ENCODE measurements around the gene MYL7.

DNA sequence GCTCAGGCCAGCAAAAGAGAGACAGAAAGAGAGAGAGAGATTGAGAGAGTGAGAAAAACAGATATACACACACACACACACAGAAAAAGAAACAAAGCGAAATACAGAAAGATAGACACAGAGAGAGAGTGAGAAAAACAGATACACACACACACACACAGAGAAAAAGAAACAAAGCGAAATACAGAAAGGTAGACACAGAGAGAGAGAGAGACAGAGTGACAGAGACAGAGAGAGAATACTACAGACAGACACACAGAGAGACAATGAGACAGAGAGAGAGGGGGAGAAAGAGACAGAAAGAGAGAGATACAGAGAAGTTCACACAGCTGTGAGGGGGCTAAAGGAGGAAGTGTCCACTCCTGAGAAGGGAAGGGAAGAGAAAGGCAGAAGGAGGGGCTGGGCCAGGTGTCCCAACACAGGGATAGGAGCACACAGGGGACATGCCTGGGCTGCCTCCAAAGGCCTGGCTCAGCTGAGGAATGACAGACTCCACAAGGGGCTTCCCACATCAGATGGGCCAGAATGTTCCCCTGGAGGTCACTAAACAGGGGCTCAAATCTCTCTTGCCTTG lies 43.8 kb upstream of the MYL7 start:
- TF ChIP-seq, protein P1, sequence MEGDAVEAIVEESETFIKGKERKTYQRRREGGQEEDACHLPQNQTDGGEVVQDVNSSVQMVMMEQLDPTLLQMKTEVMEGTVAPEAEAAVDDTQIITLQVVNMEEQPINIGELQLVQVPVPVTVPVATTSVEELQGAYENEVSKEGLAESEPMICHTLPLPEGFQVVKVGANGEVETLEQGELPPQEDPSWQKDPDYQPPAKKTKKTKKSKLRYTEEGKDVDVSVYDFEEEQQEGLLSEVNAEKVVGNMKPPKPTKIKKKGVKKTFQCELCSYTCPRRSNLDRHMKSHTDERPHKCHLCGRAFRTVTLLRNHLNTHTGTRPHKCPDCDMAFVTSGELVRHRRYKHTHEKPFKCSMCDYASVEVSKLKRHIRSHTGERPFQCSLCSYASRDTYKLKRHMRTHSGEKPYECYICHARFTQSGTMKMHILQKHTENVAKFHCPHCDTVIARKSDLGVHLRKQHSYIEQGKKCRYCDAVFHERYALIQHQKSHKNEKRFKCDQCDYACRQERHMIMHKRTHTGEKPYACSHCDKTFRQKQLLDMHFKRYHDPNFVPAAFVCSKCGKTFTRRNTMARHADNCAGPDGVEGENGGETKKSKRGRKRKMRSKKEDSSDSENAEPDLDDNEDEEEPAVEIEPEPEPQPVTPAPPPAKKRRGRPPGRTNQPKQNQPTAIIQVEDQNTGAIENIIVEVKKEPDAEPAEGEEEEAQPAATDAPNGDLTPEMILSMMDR (IDR thresholded peaks at IDR 0.05) = no peak
- no peak for TF ChIP-seq POLR2AphosphoS5 (IDR thresholded peaks at IDR 0.05)
